Ascending aorta (tissue), 2 donors: Measurements from ENCODE around the gene TNFRSF8. TPM values are rescaled to one million over a fixed set of nuclear protein-coding genes. Genes with fewer than 3 reads are reported as not detected.

Experiments used
- DNase-seq, 2 donors: peaks; one replicate each; pipeline ENCODE4 v3.0.0-alpha.2; 2019; ENCODE audit warnings: low spot score in 2 of 2
- H3K27ac ChIP-seq, 2 donors: fragments of 200-600 bp; sonication (generic); one replicate each; pipeline ENCODE4 v1.5.1; 2016 to 2017; ENCODE audit warnings: mild to moderate bottlenecking in 1 of 2
- H3K27me3 ChIP-seq: fragments of 200-600 bp; sonication (generic); one replicate; pipeline ENCODE4 v1.5.1; 2017
- H3K36me3 ChIP-seq, 2 donors: fragments of 200-600 bp; sonication (generic); one replicate each; pipeline ENCODE4 v1.5.1; 2016
- H3K4me1 ChIP-seq, 2 donors: fragments of 200-600 bp; sonication (generic); one replicate each; pipeline ENCODE4 v1.5.1; 2016 to 2017; ENCODE audit warnings: mild to moderate bottlenecking in 1 of 2
- H3K4me3 ChIP-seq, 2 donors: fragments of 200-600 bp; sonication (generic); one replicate each; pipeline ENCODE4 v1.5.1; 2016 to 2017; ENCODE audit warnings: mild to moderate bottlenecking in 1 of 2
- H3K9me3 ChIP-seq, 2 donors: fragments of 200-600 bp; sonication (generic); one replicate each; pipeline ENCODE4 v1.5.1; 2016
- CTCF ChIP-seq, 3 experiments: fragments of 200-600 bp in 2 of 3; fragments of 450-650 bp in 1 of 3; sonication (generic) in 2 of 3; IDR thresholded peaks; one replicate each; pipeline ENCODE4 v1.5.1; 2016 to 2019; ENCODE audit warnings: antibody characterized with exemption in 3 of 3, mild to moderate bottlenecking in 1 of 3, moderate library complexity in 1 of 3
- intact Hi-C: fragments of 100-400 bp; cut with DNase I; formaldehyde crosslinking; loops from one replicate; pipeline ENCODE4 v1.15.1; 2023
- total RNA-seq: library from RNA; depleted of rRNA; stranded (reverse); fragments of >200 nt; gene quantifications from one replicate; pipeline ENCODE4 v1.1.0, GENCODE V29; 2016

Gene TNFRSF8
- total RNA-seq, 1 donor from 2014 or later, result 22.8 TPM

- Histone ChIP-seq H3K27ac (peak overlapping the region; percentile 63), H3K4me1 (peaks cover 0 to 3% of the 10 kb centered on the region in 2 donors)
- peak; percentile 44 to 79 for DNase-seq
Observed at GRCh38 chr1:12179111-12179519, 116.0 kb downstream of the TNFRSF8 start.

GRCh38 chr1:12179676-12180075, 116.6 kb downstream of the TNFRSF8 start:
- Histone ChIP-seq H3K4me3 (no peak overlapping the region), H3K27me3 (no peaks in the 10 kb centered on the region), H3K36me3 (no peaks in the 10 kb centered on the region), H3K27ac (peak overlapping the region; percentile 63), H3K9me3 (no peaks in the 10 kb centered on the region), H3K4me1 (peaks cover under 1 to 4% of the 10 kb centered on the region in 2 donors)
- intact Hi-C loops, result no loop called here
- TF ChIP-seq CTCF (IDR thresholded peaks at IDR 0.05), result no peak
- DNase-seq, result no peak

More at GRCh38 chr1:12179111-12179519, 116.0 kb downstream of the TNFRSF8 start:
- Histone ChIP-seq H3K9me3 (no peaks in the 10 kb centered on the region), H3K36me3 (no peaks in the 10 kb centered on the region), H3K27me3 (no peaks in the 10 kb centered on the region), H3K4me3 (no peak overlapping the region)
- no peak for TF ChIP-seq CTCF (IDR thresholded peaks at IDR 0.05)
- intact Hi-C loops, result no loop called here

- Histone ChIP-seq H3K4me1 (peaks cover 0 to 8% of the 10 kb centered on the region in 2 donors), H3K4me3 (no peak overlapping the region), H3K36me3 (no peaks in the 10 kb centered on the region), H3K9me3 (no peaks in the 10 kb centered on the region), H3K27ac (peak overlapping the region; percentile 63), H3K27me3 (no peaks in the 10 kb centered on the region)
- TF ChIP-seq CTCF (IDR thresholded peaks at IDR 0.05), result no peak
- intact Hi-C loops, result no loop called here
- peak; percentile 51 to 80 for DNase-seq
Observed at GRCh38 chr1:12180315-12180714, 117.2 kb downstream of the TNFRSF8 start.

- H3K36me3 ChIP-seq, result no peaks in the 10 kb centered on the region
- TF ChIP-seq CTCF (IDR thresholded peaks at IDR 0.05), result no peak
- intact Hi-C loops, result no loop called here
- no peak overlapping the region for H3K4me3 ChIP-seq
- H3K9me3 ChIP-seq, result no peaks in the 10 kb centered on the region
- H3K27me3 ChIP-seq, result no peaks in the 10 kb centered on the region
- no peak for DNase-seq
- H3K4me1 ChIP-seq, result peaks cover 0 to 10% of the 10 kb centered on the region in 2 donors
- H3K27ac ChIP-seq, result peak overlapping the region; percentile 49 to 54
Observed at GRCh38 chr1:12180903-12181302, 117.8 kb downstream of the TNFRSF8 start.

- Histone ChIP-seq H3K27ac (peak overlapping the region; percentile 49 to 54), H3K36me3 (no peaks in the 10 kb centered on the region), H3K9me3 (no peaks in the 10 kb centered on the region), H3K4me3 (no peak overlapping the region), H3K4me1 (peaks cover 0 to 10% of the 10 kb centered on the region in 2 donors), H3K27me3 (no peaks in the 10 kb centered on the region)
- TF ChIP-seq CTCF (IDR thresholded peaks at IDR 0.05), result no peak
- intact Hi-C loops, result no loop called here
- DNase-seq, result no peak
Observed at GRCh38 chr1:12181568-12181967, 118.5 kb downstream of the TNFRSF8 start.
